GM10248 (cell line): ENCODE measurements around the gene GGTA1.
A peak's percentile ranks its signal among the peaks of the same experiment; 100 is the strongest.

Experiments
- CTCF ChIA-PET: fragments of 300-600 bp; sonication (Branson Sonifier 250); formaldehyde crosslinking; extraction: SDS; loops from one replicate; lab custom pipeline; 2021; ENCODE audit warnings: antibody characterized with exemption; lab: Yijun Ruan, JAX
- POLR2A ChIA-PET: fragments of 350-650 bp; sonication (Branson Sonifier 250); formaldehyde crosslinking; extraction: SDS; loops from one replicate; lab custom pipeline; 2020; ENCODE audit warnings: antibody characterized with exemption; lab: Yijun Ruan, JAX
- DNase-seq: peaks from one replicate; pipeline ENCODE4 v3.0.0; 2012; ENCODE audit errors: extremely low spot score
- TF ChIP-seq, protein P1 (sequence below): IDR thresholded peaks from 2 replicates; pipeline ENCODE4 v1.5.1; 2012; ENCODE audit warnings: mild to moderate bottlenecking, low read depth; ENCODE audit errors: extremely low read depth, missing control alignments, control extremely low read depth

GGTA1 gene

GRCh38 chr9:121499427-121500164 is at the start of gene GGTA1:
GGTA1 (minus strand) TSS chr9:121499844; CDS start chr9:121467922, 31,922 bp downstream.
- CTCF ChIA-PET: interaction anchor here (0.9 to 1.5 kb wide), 5 partner anchors 9 to 180 kb away, joined by 3 to 7 read pairs (median 4); no protein-coding TSS in a partner anchor
- POLR2A ChIA-PET: no interaction called here
- peak; percentile 52 for DNase-seq
- TF ChIP-seq, protein P1, sequence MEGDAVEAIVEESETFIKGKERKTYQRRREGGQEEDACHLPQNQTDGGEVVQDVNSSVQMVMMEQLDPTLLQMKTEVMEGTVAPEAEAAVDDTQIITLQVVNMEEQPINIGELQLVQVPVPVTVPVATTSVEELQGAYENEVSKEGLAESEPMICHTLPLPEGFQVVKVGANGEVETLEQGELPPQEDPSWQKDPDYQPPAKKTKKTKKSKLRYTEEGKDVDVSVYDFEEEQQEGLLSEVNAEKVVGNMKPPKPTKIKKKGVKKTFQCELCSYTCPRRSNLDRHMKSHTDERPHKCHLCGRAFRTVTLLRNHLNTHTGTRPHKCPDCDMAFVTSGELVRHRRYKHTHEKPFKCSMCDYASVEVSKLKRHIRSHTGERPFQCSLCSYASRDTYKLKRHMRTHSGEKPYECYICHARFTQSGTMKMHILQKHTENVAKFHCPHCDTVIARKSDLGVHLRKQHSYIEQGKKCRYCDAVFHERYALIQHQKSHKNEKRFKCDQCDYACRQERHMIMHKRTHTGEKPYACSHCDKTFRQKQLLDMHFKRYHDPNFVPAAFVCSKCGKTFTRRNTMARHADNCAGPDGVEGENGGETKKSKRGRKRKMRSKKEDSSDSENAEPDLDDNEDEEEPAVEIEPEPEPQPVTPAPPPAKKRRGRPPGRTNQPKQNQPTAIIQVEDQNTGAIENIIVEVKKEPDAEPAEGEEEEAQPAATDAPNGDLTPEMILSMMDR: no peak

DNA sequence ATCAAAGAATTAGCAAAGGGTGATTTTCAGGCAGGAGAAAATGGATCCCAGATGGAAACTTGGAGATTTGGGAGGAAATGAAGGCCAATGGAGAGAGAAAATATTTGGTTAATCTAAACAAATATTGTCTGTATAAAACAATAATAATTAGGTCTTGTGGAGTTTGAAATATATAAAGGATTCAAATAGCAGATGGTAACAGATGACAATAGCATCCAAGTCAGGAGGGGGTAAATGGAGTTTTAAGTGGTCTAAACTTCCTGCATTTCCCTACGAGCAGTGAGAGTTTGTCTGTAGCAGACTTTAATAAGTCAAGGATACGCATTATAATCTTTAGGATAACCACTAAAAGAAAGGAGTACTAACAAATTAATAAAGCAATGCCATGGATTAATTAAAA is 49.0 kb upstream of the GGTA1 start:
- TF ChIP-seq, protein P1: no peak
- DNase-seq: no peak
- CTCF ChIA-PET: interaction anchor here (1.1 to 3.1 kb wide), 2 partner anchors 13 to 148 kb away, joined by 4 to 25 read pairs; no protein-coding TSS in a partner anchor
- POLR2A ChIA-PET: no interaction called here

- peak; percentile 91 for DNase-seq
- TF ChIP-seq, protein P1: peak; percentile 98
- ChIA-PET POLR2A (no interaction called here), CTCF (interaction anchor here (0.6 to 3.1 kb wide), 36 partner anchors 8 to 579 kb away, joined by 3 to 33 read pairs (median 4); partner anchors contain the start of gene GGTA1)
Measured at GRCh38 chr9:121545875-121546423, 46.3 kb upstream of the GGTA1 start.

GRCh38 chr9:121545150-121545874 is 45.7 kb upstream of the GGTA1 start:
- no peak for DNase-seq
- TF ChIP-seq, protein P1: no peak
- POLR2A ChIA-PET: no interaction called here
- CTCF ChIA-PET: interaction anchor here (0.6 to 3.1 kb wide), 33 partner anchors 8 to 580 kb away, joined by 3 to 33 read pairs (median 4); partner anchors contain the start of gene GGTA1

DNA sequence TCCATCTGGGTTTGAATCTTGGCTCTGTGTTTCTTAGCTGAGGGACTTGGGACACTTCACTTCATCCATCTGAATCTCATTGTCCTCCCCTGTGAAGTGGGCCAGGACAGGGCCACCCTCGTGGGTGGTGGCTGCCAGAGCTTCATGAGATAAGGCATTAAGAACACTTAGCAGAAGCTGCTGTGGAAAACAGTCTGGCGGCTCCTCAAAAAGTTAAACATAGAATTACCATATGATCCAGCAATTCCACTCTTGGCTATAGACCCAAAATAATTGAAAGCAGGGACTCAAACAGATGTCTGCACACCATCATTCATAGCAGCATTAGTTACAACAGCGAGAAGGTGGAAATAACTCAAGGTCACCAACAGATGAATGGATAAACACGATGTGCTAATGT is 42.4 kb upstream of the GGTA1 start:
- TF ChIP-seq, protein P1: no peak
- POLR2A ChIA-PET: no interaction called here
- no peak for DNase-seq
- CTCF ChIA-PET: interaction anchor here (1.0 to 2.2 kb wide), 3 partner anchors 9 to 154 kb away, joined by 3 to 12 read pairs (median 4); no protein-coding TSS in a partner anchor

DNA sequence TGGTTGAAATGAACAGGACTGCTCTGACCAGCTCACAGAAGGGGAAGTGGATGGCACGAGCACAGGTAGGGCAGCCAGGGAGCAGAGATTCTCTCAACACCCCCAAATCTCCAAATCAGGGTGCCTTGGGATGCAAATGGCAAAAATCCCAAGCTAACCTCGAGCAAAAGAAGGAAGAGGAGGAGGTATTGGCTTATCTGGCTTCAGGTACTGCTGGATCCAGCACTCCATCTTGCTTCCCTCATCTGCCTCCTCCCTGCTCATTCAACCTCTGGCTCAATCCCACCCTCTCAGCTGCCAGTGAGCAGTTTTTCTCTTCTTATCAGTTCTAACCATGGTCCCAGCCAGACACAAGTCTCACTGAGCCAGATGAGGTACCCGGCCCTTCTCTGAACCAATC is 41.6 kb upstream of the GGTA1 start:
- POLR2A ChIA-PET: no interaction called here
- no peak for DNase-seq
- TF ChIP-seq, protein P1: no peak
- CTCF ChIA-PET: interaction anchor here (0.7 to 2.2 kb wide), 5 partner anchors 9 to 155 kb away, joined by 3 to 12 read pairs (median 3); no protein-coding TSS in a partner anchor
